T-helper 1 cell (primary cell): ENCODE measurements around the gene APOA5.
A peak's percentile ranks its signal among the peaks of the same experiment; 100 is the strongest.

Source experiments
- DNase-seq, 5 donors: peaks; one replicate each; pipeline ENCODE4 v3.0.0-alpha.2; 2012 to 2020

APOA5 gene

DNA sequence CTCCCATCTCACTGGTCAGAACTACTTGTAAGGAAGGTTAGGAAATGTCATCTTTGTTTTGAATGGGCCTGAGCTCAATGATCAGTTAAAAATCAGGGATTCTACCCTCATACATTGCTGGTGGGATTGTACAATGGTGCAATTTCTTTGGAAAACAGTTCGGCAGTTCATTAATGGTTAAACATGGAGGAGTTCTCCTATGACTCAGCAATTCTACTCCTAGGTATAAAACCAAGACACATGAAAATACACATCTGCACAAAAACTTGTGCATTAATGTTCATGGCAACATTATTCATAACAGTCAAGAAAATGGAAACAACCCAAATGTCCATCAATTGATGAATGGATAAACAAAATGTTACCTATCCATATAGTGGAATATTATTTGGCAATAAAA lies 4.9 kb upstream of the APOA5 start:
- no peak for DNase-seq

DNA sequence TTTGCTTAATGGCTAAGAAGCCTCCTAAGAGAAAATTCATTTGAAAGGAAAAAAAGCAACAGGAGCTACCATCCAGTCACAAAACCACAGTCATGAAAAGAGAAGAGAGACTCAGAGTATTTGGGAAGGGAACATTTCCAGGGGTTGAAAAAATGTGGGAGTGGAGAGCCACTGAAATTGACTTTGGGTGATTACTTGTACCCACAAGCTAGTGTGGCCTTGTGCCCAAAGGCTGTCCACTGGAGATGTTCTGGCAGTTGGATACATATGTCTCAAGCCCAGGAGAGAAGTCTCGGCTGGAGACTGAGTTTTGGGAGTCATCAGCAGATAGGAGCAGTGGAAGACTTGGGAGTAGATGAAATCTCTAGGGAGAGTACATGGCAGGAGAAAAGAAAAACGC lies 3.2 kb upstream of the APOA5 start:
- no peak for DNase-seq

DNA sequence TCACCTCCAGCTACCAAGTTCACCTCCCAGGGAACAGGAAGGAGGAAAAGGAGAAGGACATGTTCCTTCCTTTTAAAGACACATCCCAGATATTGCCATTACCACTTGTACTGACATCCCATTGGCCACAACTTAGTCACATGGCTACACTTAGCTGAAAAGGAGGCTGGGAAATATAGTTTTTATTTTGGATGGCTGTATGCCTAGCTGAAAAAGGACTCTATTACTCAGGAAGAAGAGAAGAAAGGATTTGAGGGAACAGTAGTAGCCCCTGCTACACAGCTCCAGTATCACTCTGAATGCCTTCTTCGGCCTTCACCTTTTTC lies 2.1 kb upstream of the APOA5 start:
- no peak for DNase-seq

DNA sequence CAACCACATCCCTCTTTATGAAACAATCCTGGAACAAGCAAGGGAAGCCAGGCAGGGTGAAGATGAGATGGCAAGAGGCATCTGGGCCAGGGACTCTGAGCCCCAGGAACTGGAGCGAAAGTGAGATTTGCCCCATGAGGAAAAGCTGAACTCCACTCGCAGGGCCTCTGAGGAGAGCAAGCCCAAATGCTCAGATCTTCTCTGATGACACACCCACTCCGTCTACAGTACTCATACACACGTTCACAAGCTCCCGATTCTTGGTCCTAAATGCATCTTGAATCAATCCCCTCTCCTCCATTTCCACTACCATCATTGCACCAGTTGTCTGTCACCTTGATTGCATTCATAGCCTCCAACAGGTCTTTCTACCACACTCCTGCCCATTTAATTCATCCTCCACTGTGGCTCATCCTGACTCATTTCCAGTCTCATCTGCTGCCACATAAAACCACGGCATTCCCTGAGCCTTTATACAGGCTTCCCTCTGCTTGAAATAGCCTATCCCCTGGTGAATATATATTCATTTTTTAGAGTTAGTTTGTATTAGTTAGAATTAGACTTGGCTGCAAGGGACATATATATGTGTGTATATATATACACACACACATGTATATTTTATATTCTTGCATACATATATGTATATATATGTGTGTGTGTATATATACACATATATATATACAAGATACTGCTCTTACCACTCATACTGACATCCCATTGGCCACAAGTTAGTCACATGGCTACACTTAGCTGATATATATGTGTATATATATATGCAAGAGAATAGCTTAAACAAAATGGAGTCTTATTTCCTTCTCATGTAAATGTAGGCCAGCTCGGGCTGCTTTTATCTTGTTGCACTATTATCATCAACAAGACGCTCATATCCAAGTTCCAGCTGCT lies 1.4 kb upstream of the APOA5 start:
- no peak for DNase-seq

DNA sequence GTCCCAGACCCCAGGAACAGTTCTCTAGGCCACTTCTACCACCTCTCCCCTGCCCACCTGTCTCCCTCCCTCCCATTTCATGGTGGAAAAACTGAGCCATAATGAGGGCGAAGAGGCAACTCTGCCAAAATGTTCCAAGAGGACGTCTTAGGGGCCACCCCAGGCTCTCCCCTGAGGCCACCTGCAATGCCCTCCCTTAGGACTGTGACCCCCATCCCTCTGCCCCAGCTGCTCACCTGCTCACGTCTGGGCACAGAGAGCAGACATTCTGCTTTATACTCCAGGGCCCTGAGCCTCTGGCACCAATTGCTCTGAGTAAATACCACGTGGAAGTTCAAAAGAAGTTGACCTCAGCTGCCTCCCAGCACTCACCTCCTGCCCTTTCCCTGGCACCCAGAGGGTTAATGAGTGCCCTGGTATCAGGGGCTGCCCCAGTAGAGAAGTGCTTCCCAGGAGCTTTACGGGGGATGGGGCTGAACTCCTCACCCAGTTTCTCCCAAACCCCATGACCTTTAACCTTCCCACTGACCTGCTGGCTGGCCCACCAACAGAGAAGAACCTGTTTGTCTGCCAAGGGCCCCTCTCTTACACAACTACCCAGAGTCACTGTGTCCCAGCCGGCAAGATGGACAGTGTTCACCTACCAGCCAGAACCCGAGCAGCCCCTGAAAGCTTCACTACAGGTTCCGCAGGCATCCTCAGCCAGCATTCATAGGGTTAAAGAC lies 627 bp upstream of the APOA5 start:
- no peak for DNase-seq

DNA sequence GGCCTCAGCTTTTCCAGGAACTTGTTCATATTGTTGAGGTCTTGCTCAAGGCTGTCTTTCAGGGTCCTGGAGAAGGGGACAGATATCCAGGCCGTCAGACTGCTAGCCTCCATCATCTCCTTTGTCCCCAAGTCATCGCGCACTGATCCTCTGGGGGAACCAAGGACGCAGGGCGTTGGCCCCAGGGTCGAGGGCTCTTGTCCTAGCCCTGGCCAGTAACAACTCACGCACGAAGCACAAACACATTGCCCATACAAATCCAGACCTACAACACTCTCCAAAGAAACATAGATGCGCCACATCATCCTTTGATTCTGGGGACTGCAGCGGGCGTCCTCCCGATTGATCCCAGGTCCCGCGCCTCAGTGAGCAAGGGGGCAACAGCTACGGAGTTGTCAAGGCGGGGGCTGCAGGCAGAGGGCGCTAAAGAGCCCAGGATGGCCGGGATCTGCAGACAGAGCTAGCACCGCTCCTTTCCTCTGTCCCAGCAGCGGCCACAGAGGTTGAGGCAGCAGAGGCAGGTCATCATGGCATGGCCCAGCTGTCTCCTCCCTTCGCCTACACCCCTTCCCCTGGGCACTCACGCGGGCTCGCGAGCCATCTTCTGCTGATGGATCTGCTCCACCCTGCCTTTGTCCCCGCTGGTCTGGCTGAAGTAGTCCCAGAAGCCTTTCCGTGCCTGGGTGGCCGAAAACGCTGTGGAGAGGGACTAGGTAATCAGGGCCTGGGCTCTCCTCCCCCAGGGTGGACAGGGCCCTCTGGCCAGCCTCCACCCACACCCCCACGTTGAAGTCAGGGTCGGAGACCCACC lies 472 bp downstream of the APOA5 start:
- DNase-seq = peak; percentile 59 to 71 (median 62)

DNA sequence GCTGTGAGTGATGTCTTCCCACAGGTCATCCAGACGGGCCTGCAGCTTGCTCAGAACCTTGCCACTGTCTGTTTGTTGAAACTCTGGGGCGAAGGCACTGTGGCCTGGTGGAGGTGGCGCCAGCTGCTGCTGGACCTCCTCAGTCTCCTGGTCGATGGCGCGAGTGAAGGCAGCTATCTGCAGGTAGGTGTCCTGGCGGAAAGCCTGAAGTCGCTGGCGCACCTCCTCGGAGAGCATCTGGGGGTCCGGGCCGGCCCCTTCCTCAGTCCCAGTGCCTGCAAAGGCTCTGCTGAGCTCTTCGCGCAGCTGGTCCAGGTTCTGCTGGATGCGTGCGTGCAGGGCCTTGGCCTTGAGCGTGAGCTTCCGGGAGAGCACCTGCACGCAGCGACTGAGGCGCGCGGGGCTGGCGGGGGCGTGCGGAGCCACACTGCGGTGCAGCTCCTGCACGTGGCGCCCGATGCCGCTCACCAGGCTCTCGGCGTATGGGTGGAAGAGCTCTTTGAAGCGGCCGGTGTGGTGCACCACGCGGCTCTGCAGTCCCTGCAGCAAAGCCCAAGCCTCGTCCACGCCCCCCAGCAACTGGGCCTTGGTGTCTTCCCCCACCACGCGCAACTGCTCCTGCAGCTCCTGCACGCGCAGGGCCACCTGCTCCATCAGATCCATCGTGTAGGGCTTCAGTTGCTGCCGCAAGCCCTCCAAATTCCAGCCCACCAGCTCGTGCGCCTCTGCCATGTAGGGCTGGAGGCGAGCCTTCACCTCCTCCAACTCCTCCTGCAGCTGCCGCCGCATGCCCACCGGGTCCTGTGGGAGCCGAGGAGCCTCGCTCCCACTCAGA lies 1.3 kb downstream of the APOA5 start:
- DNase-seq = no peak

DNA sequence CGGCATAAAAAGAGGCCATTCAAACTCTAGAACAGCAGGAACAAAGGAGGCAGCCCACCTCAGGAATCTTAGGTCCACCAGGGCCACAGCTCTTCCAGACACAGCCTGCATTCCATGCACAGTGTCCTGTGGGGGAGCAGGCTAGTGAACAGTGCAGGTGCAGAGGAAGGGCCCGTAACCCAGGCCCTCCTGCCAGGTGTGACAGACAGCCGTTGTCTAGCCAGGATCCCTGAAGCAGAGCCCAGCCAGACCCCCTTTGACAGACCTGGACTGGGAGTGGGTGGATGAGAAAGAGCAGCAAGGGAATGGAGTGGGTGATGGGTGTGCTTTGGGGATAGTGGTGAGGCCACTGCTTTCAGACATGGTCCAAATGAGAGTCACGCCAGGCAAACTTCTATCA lies 2.7 kb downstream of the APOA5 start:
- no peak for DNase-seq

DNA sequence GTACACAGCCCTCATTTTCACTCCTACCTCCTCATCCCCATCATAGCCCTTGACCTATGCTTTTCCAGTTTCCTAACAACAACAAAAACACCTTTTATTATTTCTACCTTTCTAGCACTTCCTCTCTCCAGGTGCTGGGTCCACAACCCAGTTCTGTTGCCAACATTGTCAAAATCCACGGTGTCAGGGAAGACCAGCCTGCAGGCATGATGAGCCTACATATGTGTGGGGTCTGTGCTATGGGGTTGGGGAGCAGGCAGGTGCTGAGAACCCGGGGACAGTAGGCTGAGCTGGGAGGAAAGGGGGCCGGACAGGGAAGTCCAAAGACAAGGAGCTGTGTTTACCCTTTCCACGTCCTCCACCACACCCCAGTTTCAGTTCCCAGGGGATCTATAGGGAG lies 3.1 kb downstream of the APOA5 start:
- DNase-seq = no peak

DNA sequence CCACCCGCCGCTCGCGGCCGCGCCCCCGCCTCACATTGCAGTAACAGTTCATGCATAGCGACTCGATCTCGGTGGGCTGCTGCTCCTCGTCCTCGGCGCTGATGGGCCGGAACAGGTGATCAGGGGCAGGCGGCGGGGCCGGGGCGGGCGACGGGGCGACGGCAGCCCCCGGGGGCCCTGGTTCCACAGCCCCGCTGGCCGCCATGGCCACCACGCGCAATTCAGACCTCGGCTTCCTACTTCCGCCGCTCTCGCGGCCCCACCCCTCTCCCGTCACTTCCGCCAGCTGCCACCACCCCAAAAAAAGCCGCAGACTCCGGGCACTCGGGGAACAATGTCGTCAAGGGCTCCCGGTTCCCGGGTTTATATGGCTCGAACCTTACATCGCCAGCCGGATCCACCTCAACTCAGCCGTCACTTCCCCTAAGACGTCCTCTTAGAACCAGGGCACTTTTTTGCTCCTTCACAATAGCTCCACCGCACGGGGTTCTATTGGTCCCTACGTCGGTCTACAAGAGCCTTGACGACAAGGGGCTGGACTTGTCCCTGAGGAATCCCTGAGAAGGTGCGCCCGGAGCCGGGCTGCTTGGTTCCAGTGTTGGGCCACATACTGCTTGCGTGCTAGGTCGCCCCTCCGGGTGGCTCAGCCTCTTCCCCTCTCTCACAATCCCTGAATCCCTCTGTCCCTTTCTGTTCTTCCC lies 3.7 kb downstream of the APOA5 start, which contains the start of gene ZPR1:
ZPR1 (minus strand) TSS at position 238 of the 701 bp plus-strand sequence; CDS start at position 205, 33 bp downstream.
- peak; percentile 72 to 88 (median 80) for DNase-seq

DNA sequence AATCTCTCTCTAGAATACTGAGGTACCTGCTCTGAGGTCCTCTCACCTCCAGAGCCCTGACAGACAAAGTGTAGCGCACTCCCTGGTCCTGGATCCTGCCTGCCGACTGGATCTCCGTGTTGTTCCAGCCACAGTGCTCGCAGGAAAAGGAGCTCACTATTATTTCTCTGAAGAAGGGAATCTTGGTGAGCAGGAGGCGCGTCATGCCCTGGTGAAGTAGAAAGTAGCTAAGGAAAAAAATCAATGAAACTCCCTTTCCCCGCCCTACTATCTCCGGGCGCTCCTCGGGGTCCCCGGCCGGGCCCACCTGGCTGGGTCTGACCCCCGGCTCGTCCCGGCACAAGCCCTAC lies 4.3 kb downstream of the APOA5 start:
- DNase-seq = no peak

DNA sequence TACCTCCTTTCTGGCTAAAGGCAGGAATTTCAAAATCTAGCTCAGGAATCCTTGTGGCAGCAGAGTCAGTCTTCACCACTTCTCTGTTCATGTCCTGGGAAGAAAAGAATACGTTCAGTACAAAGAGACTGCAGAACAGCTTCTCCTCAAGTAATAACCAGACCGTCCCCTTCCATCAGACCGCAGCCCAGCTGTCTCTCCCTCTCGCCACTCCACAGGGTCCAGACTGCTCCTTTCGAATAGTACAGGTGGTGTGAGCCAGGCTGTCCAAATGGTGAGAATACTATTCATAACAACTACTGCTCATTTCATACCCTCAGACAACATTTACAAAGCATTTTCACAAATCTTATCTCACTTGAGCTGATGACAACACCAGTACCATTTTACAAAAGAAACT lies 4.7 kb downstream of the APOA5 start:
- no peak for DNase-seq

DNA sequence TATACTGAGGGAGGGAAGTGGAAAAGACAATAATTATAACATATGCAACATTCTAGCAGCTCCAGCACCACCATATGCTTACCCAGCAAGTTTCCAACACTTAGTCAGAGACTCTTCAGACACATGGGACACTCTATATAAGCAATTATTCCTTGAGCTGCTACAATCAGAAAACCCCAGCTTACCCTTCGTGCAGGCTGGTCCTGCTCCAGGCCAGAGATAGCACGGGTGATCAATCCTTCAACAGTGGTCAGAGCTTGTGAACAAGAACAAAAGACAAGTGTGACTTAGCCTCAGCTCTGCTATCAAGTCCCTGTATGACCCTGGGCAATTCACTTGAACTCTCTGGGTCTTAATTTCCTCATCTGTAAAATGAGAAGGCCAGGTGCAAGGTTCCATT lies 5.4 kb downstream of the APOA5 start:
- DNase-seq = no peak

DNA sequence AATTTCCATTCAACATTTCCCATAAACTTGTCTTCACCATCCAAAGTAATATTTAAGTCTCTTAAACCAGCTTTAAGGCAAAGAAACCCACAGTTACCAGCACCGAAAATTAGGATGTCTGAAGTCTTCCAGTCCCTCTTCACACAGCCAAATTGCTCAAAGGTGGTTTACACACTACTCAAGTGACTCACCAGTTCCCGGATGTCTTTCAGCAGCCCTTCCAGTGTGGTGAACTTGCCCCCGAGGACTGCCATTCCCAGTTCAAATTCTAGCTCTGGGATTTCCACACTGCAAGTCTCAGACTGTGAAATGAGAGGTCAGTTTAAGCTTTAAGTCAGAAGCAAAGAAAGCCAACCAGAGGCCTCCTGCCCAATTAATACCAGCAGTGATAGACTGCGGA lies 9.0 kb downstream of the APOA5 start:
- DNase-seq = peak in 1 of 5 donors; percentile 41

DNA sequence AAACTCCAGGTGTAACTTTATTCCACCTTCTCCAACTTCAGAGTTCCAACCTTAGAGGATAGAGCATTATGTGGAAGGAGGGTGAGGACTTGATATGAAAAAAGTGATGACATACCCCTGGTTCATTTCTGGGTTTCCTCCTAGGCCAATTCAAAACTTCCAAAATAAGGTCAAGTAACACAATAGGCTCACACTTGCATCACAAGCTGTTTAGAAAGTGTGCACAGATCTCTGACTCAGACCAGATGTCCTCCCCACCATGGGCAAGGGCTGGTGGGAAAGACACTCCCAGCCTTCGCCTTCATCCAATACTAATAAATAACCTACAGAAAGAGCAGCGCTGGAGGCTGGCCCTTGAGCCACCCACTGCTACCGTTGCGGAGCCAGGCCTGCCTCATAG lies 13.1 kb downstream of the APOA5 start:
- no peak for DNase-seq

DNA sequence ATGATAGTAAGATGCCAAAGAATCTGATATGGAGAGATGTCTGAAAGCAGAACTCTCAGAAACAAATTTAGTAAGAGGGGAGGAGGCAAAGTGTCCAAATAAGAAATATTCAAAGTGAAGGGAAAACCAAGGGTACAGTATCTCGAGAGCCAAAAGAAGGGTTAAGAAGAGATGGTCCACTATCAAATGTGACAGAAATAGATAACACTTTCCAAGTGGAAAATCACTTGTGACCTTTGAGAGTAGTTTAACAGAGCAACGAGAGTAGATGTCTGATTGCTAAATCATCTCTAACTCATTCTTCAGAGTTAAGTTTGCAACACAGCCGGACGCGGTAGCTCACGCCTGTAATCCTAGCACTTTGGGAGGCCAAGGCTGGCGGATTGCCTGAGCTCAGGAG lies 14.6 kb downstream of the APOA5 start:
- DNase-seq = no peak

DNA sequence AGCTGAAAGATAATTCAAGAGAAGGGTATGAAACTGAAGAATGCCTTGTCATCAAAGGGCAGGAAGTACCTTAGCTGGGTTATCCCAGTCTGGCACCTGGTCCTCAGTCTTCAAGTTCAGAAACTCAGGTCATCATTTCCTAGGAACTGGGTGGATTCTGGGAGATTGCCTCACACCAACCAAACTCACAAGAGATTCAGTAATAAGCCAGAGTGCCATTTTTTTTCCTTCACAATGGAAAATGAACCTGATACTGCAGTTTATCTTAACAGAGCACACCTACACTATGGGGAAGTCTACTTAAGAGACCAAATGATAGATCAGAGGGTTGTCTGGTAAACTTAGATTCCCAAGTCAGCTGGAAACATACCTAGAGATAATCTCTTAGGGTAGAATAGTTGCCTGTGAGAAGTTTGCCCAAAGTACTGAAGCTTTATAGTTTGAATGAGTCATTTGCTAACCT lies 15.1 kb downstream of the APOA5 start:
- DNase-seq = no peak

DNA sequence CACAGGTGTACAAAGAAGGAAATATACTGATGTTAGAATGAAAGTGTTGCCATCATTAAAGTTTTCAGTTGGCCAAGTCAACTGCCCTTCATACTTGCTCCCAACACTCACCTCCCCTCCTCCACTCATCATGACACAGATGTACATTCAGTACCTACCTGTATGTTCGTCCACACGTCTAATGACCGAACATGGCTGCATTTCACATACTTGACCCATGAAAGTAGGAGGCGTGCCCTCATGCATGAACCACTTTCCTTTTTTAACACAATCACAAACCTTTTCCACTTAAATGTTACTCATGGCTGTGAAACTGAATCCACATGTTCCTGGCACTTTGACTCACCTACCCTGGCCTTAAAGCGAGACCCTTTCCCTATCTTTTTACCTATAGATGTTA lies 15.7 kb downstream of the APOA5 start:
- DNase-seq = no peak

DNA sequence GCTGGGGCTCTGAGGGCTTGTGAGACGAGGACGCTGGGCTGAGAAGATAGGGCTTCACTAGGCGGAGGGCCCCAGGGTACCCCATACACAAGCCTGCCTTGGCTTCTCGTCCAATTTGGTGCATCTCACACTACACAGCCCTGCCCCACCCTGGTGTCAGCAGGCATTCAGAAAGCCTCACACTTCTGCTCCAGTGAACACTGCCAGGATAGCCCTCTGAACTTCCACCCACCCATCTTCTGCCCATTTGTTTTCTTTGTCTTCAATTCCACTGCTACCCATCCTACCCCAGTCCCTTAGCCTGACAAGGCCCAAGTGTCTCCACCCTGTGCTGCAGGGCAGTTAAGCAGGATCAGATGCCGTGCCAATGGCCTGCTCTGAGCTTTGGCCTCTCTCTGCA lies 17.0 kb downstream of the APOA5 start:
- no peak for DNase-seq

DNA sequence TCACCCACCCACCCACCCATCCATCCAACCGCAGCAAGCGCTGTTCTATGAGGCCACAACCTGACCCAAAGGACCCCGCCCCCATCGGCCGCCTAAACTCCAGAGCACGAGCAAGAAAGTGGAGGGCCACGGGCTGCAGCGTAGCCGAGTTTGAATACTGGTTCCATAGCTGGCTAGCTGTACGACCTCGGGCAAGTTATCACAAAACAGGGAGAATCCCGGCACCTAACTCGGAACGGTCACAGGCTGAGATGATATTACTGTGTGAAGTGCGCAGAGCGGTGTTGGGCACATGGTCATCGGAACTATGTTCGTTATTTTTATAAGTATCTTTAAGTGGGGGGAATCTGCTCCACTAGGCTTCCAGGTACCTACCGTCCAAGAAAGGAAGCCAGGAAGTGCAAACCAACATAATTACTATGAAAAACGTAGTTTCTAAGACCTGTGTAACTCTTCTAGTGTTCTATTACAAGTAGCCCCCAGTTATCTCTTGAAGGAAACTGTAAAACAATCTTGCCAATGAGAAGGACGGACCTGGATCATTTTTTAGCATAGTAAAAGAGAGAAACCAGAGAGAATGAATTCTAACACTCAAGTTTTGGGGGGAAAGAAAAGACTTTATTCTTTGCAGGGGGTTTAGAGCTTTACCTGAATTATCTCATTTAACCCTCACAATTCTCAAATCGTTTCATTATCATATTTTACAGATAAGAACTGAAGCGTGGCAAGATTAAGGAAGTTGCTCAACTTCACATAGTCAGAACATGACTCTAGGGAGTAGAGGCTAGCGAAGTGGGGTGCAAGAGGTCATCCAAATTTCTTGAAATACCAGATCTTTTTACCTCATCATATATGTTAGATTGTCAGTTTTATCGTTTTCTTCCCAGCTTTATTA lies 18.2 kb downstream of the APOA5 start:
- no peak for DNase-seq
